Activated CD4-positive, alpha-beta T cell treated with anti-CD3 and anti-CD28 coated beads, Interleukin-2, Interleukin-4, amounts not matched to agents 100 ng/mL and 50 ng/mL, durations not matched to agents 16 hours and 8 hours (primary cell): Measurements from ENCODE around the gene BRCA1.
"Not testable (repeated sequence)": the region's sequence is repeated elsewhere in the genome, so short reads cannot be mapped to it uniquely, and the experiment has no call there.

Source experiments
- DNase-seq: peaks from one replicate; pipeline ENCODE4 v3.0.0-alpha.2; 2020; ENCODE audit warnings: low spot score

The BRCA1 gene

DNA sequence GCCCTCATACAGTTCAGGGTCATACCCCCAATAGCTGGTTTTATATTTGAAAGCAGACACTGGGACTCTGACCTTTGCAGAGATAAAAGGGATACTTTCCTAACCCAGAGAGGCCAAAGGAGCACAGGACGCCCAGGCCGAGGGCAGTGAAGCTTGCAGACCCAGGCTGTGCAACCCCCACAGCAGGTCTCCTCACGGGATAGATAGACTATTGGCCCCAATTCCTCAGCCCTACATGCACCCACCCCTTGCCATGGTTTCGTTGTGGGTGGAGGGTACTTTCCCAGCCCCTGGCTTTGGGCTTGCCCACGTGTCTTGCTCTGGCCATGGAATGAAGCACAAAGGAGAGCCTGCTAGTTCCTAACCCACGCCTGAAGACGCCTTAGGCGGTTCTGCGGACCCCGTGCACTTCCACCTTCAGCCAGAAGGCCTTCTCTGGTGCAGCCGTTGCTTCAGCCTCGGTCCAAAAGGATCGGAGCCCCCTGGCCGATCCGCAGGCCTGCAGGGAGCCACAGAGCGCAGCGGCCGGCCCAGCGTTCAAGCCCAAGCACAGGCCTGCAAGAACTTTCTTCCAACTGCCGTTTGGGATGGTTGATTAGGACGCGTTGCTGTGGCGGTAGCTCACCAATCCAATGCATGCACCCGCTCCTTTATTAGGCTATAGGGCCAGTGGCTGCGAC is 9.8 kb upstream of the BRCA1 start:
- DNase-seq, result no peak

DNA sequence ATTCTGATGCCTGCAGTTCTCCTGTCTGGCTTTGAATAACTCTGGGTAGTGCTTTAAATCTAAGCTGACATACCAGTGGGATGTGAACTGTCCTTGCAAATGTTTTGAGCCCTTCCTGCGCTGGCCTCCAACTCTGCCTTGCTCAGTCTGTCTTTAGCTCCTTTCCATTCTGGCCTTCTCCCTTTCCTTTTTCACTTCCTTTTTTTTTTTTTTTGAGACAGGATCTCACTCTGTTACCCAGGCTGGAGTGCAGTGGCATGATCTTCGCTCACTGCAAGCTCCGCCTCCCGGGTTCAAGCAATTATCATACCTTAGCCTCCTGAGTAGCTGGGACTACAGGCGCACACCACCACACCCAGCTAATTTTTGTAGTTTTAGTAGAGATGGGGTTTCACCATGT is 8.3 kb upstream of the BRCA1 start:
- not testable (repeated sequence) for DNase-seq

DNA sequence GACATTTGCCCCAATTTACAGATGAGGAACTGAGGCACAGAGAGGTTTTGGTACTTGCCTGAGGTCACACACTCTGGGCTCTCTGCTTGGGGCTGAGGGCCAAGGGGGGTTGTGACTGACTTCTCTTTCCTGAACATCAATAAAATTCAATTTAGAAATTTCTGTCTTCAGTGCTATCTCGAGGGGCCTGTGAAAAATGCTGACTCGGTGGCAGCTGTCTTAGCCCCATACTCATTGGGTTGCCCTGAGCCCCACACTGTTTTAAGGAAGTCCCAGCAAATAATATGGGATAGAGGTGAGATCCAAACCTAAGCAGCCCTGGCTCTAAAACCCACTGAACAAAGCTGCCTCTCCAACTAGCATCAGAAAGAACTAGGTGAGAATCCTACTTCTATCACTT is 7.0 kb upstream of the BRCA1 start:
- DNase-seq, result no peak

DNA sequence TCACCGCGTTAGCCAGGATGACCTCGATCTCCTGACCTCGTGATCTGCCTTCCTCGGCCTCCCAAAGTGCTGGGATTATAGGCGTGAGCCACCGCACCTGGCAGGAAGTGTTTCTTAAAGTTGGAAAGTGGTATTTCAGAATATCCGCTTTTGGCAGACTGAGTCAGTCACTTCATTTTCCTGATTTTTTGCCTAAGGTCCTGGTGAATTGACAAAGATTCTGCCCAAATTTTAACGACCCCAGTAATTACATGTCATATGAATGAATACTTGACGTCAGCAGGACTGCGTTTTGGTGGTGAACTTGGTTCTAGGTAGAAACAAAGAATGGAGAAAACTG is 4.5 kb upstream of the BRCA1 start:
- no peak for DNase-seq

DNA sequence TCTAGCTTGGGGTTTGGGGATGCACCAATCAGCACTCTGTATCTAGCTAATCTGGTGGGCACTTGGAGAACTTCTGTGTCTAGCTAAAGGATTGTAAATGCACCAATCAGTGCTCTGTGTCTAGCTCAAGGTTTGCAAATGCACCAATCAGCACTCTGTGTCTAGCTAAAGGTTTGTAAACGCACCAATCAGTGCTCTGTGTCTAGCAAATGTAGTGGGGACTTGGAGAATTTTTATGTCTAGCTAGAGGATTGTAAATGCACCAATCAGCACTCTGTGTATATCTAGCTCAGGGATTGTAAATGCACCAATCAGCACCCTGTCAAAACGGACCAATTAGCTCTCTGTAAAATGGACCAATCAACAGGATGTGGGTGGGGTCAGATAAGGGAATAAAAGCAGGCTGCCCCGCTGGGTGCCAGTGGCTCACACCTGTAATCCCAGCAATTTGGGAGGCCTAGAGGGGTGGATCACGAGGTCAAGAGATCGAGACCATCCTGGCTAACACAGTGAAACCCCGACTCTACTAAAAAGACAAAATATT is 2.2 kb upstream of the BRCA1 start:
- not testable (repeated sequence) for DNase-seq

DNA sequence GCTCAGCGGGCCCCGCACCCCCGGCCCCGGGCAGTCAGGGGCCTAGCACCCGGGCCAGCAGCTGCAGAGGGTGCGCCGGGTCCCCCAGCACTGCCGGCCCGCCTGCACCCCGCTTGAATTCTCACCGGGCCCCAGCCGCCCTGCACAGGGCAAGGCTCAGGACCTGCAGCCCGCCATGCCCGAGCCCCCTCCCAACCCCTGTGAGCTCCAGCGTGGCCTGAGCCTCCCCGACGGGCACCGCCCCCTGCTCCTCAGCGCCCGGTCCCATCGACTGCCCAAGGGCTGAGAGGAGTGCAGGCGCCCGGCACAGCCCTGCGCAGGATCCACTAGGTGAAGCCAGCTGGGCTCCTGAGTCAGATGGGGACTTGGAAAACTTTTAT is 1.7 kb upstream of the BRCA1 start:
- DNase-seq, result no peak

DNA sequence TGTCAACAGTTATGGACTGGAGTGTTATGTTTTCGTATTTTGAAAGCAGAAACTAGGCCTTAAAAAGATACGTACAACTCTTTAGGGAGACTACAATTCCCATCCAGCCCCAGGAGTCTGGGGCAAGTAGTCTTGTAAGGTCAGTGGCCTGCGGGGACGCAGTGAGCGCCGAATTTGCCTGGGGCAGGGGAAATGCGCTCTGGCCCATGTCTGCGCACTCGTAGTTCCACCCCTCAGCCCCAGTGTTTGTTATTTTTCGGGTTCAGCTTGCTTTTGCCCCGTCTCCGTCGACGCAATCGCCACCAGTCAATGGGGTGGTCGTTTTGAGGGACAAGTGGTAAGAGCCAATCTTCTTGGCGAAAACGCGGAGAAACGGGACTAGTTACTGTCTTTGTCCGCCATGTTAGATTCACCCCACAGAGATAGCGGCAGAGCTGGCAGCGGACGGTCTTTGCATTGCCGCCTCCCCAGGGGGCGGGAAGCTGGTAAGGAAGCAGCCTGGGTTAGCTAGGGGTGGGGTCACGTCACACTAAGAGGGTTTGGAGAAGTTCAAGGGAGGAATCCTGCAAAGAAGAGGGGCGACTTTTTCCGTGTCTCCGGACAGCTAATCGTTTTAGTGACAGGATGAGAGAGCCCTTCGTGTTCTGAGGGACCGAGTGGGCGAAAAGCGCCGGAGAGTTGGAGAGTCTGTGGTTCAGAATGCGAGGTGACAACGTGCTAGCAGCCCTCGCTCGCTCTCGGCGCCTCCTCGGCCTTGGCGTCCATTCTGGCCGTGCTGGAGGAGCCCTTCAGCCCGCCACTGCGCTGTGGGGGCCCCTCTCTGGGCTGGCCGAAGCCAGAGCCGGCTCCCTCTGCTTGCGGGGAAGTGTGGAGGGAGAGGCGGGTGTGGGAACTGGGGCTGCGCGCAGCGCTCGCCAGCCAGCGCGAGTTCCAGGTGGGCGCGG is 1.1 kb upstream of the BRCA1 start:
- no peak for DNase-seq

DNA sequence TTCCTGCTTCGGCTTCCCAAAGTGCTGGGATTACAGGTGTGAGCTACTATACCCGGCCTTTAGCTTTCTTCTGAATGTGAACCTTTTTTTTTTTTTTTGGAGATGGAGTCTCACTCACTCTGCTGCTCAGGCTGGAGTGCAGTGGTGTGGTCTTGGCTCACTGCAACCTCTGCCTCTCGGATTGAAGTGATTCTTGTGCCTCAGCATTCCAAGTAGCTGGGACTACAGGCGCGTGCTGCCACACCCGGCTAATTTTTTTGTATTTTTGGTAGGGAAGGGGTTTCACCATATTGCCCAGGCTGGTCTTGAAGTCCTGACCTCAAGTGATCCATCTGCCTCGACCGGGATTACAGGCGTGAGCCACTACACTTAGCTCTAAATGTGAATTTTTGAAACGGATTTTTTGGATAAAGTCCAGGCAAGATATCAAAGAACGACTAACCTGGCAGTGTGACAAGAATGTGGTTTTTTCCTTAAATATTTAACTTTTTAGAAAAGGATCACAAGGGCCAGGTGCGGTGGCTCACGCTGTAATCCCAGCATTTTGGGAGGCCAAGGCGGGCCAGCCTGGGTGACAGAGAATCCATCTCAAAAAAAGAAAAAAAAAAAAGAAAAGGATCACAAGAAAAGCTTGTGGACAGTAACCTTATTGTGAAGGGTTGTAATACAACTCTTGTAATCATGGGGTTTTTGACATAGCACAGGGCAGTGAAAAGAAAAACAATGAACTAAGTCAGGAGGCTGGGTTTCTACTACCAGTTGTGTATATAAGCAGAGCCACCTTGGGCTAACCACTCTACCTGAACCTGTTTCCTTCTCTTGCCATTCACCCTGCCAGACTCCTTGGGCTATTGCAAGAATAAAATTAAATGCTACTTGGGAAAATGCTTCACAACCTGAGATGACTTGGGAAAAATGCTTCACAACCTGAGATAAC is 6.2 kb downstream of the BRCA1 start:
- DNase-seq, result no peak

DNA sequence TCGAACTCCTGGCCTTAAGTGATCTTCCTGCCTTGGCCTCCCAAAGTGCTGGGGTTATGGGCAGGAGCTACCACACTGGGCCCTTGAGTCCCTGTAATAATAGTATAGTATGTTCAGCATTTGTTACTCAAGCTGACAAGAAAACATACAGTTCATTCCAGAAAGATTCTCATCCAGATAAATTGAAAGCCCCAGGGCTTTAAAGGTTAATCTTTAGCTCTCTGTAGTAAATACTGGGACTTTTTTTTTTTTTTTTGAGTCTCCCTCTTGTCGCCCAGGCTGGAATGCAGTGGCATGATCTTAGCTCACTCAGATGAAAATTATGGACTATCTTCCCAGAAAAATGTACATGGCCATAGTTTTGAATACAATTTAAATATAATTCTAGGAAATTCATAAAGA is 11.0 kb downstream of the BRCA1 start:
- DNase-seq, result no peak

DNA sequence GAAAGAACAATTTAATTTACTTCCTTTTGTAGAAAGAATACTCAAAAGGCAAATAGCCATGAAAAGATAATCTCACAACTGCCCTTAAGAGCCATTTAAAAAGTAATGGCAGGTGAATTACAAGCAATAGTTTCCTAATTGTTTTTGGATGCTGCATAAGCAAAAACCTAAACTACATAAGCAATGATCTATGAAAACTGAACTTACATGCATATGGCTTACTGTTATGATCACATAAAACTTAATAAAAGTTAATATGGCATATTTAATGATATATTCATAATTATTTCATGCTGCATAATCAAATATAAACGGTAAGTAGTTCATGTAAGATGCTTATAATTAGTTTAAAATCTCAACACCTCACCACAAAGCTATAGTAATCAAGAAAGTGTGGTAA is 18.6 kb downstream of the BRCA1 start:
- DNase-seq, result no peak

DNA sequence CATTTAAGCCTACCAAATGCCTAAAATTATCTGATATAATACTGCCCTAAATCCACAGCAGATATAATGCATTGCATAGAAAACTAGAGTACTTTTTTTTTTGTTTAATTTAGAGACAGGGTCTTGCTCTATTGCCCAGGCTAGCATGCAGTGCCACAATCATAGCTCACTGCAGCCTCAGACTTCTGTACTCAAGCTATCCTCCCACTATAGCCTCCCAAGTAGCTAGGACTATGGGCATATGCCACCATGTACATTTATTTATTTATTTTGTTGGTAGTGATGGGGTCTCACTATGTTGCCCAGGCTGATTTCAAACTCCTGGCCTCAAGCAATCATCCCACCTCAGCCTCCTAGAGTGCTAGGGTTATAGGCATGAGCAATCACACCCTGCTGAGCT is 20.0 kb downstream of the BRCA1 start:
- DNase-seq, result no peak

DNA sequence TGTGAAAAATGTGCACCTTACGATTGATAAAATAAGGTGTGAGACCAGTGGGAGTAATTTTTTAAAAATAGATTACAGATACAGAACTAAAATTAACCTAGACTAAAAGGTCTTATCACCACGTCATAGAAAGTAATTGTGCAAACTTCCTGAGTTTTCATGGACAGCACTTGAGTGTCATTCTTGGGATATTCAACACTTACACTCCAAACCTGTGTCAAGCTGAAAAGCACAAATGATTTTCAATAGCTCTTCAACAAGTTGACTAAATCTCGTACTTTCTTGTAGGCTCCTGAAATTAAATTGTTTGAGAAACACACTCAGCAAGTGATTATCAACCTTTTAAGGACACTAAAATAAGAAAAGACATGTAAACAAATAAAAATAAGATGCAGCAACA is 20.5 kb downstream of the BRCA1 start:
- no peak for DNase-seq

DNA sequence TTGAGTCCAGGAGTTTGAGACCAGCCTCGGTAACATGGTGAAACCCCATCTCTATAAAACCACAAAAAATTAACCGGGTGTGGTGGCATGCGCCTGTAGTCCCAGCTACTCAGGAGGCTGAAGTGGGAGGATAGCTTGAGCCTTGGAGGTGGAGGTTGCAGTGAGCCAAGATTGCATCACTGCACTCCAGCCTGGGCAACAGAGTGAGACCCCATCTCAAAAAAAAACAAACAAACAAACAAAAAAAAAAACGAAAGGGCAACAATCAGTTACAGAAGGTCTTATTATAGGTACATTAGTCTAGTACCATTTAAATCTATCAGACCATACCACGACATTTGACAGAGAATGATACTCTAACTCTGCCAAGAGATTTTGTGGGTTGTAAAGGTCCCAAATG is 29.8 kb downstream of the BRCA1 start:
- DNase-seq, result not testable (repeated sequence)

DNA sequence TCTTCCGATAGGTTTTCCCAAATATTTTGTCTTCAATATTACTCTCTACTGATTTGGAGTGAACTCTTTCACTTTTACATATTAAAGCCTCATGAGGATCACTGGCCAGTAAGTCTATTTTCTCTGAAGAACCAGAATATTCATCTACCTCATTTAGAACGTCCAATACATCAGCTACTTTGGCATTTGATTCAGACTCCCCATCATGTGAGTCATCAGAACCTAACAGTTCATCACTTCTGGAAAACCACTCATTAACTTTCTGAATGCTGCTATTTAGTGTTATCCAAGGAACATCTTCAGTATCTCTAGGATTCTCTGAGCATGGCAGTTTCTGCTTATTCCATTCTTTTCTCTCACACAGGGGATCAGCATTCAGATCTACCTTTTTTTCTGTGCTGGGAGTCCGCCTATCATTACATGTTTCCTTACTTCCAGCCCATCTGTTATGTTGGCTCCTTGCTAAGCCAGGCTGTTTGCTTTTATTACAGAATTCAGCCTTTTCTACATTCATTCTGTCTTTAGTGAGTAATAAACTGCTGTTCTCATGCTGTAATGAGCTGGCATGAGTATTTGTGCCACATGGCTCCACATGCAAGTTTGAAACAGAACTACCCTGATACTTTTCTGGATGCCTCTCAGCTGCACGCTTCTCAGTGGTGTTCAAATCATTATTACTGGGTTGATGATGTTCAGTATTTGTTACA is 30.9 kb downstream of the BRCA1 start:
- no peak for DNase-seq

DNA sequence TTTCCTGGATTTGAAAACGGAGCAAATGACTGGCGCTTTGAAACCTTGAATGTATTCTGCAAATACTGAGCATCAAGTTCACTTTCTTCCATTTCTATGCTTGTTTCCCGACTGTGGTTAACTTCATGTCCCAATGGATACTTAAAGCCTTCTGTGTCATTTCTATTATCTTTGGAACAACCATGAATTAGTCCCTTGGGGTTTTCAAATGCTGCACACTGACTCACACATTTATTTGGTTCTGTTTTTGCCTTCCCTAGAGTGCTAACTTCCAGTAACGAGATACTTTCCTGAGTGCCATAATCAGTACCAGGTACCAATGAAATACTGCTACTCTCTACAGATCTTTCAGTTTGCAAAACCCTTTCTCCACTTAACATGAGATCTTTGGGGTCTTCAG is 32.3 kb downstream of the BRCA1 start:
- no peak for DNase-seq

DNA sequence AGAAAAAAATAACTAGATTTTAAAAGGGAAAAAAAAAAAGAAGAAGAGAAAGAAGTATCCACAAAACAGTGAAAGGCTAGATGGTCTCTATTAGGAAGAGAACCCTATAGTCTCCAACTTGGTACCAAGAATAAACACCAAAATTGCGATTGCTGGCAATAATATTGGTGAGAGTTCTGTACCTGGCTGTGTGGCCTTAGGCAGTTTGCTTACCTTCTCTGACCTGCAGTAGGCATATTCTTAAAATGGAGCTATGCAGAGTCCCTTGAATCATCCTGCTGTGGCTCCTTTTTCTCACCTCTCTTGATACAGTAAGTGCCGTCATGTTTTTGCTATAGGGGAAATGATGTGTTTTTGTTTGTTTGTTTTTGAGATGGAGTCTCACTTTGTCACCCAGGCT is 35.1 kb downstream of the BRCA1 start:
- DNase-seq, result no peak

DNA sequence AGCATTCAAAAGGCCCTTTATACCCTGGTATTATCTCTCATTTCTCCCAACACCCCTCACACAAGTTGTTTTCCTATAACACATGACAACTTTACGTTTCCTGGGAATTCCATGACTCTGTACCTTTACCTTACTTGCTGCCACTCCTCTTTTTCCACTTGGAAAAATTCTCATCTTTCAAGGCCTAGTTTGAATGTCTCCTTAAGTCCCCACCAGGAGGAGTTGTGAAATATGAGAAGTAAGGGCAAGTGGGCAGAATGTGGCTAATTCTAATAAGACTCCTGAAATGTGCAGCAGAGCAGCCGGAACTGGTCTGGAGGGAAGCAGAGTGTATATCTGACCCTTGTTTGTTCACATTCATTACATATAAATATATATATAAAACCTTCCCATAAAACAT is 39.7 kb downstream of the BRCA1 start:
- DNase-seq, result no peak

DNA sequence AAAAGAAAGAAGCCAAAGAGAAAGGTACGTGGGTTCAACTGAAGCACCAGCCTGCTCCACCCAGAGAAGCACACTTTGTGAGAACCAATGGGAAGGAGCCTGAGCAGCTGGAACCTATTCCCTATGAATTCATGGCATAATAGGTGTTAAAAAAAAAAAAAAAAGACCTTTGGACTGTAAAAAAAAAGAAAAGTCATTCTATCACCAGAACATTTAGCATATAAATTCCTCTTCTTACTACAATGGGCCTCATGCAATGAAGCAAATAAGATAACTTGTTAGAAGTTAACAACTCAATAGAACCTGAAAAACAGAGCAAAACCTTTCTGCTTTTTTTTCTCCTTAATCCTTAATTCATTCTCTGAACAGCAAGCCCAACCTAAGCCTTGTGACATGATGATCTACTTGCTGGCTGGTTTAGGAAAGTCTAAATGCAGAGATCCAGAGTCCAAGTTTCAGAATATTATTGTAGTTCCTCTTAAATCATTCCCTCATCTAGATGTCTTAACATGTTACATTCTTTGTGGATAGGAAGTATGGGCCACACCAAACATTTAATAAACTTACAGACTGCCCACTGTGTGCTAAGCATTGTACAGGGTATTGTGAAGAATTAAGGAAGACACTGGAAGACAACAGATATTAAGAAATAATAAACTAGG is 45.4 kb downstream of the BRCA1 start:
- DNase-seq, result no peak

DNA sequence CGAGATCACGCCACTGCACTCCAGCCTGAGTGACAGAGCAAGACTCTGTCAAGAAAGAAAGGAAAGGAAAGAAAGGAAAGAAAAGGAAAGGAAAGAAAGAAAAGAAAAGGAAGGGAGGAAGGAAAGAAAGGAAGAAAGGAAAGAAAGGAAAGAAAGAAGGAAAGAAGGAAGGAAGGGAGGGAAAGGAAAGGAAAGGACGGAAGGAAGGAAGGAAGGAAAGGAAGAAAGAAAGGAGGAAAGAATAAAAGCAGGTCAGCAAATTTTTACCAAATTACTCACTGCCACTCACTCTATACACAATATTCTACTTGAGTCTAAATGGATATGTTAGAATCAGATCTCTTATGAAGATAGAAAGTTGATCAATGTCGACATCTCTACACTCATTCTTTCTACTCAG is 50.3 kb downstream of the BRCA1 start:
- no peak for DNase-seq

DNA sequence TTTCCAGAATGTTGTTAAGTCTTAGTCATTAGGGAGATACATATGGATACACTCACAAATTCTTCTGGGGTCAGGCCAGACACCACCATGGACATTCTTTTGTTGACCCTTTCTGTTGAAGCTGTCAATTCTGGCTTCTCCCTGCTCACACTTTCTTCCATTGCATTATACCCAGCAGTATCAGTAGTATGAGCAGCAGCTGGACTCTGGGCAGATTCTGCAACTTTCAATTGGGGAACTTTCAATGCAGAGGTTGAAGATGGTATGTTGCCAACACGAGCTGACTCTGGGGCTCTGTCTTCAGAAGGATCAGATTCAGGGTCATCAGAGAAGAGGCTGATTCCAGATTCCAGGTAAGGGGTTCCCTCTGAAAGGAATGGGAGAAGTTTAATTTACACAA is 54.3 kb downstream of the BRCA1 start:
- DNase-seq, result no peak

DNA sequence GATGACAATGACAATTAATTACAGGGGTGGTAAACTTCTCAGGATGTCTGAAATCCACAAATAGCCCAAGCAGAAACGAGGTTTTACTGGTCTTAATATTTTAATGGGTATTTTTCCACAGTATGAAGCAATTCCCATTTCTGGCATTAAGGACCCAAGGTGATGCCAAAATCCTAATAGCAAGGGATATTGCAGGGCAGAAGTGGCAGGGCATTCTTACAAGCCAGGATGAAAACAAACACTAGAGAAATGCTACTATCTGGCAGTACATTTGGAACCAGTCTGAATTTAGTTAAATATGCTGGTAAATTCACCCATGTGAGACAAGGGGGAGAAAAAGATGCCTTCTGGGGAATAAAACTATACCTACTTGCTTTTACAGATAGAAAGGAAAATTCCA is 54.9 kb downstream of the BRCA1 start:
- DNase-seq, result no peak
